Measurements from ENCODE around the gene CHD9NB.
A peak's percentile ranks its signal among the peaks of the same experiment; 100 is the strongest.

Gene CHD9NB

DNA sequence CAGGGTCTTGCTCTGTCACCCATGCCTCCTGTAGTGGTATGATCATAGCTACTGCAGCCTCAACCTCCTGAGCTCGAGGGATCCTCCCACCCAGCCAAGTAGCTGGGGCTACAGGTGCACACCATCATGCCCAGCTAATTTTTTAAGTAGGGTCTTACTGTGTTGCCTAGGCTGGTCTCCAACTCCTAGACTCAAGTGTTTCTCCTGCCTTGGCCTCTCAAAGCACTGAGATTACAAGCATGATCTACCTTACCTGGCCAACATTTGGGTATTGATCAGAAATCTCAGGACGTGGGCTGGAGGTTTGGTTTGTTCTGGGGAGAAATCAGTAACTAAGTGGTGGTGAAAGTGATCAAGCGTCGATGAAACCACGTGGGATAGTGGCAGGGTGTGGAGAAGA is 6.2 kb upstream of the CHD9NB start:
- no peaks in the 10 kb centered on the region for H3K36me3 ChIP-seq (ENCODE audit: insufficient read depth)
- TF ChIP-seq, protein P1, sequence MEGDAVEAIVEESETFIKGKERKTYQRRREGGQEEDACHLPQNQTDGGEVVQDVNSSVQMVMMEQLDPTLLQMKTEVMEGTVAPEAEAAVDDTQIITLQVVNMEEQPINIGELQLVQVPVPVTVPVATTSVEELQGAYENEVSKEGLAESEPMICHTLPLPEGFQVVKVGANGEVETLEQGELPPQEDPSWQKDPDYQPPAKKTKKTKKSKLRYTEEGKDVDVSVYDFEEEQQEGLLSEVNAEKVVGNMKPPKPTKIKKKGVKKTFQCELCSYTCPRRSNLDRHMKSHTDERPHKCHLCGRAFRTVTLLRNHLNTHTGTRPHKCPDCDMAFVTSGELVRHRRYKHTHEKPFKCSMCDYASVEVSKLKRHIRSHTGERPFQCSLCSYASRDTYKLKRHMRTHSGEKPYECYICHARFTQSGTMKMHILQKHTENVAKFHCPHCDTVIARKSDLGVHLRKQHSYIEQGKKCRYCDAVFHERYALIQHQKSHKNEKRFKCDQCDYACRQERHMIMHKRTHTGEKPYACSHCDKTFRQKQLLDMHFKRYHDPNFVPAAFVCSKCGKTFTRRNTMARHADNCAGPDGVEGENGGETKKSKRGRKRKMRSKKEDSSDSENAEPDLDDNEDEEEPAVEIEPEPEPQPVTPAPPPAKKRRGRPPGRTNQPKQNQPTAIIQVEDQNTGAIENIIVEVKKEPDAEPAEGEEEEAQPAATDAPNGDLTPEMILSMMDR (conservative IDR thresholded peaks at IDR 0.05; ENCODE audit: low read depth, low read length): no peak
- H3K79me2 ChIP-seq (ENCODE audit: insufficient read depth, low read depth): peaks cover 51% of the 10 kb centered on the region
- no peak overlapping the region for H3K4me2 ChIP-seq
- no peak overlapping the region for H2AFZ ChIP-seq (ENCODE audit: low read depth)
- H3K27ac ChIP-seq: no peak overlapping the region
- no peak overlapping the region for H3K4me3 ChIP-seq (IDR thresholded peaks at IDR 0.05; ENCODE audit: insufficient read depth, low read depth, low read length)
- H4K20me1 ChIP-seq (ENCODE audit: insufficient read depth): 0 out of 2 replicates have a peak, but pooled peaks cover 4% of the 10 kb centered on the region
- H3K27me3 ChIP-seq (ENCODE audit: insufficient read depth, low read depth): no peaks in the 10 kb centered on the region
- no peak overlapping the region for H3K9ac ChIP-seq
- H3K4me1 ChIP-seq (ENCODE audit: low read depth, poor library complexity, severe bottlenecking): peaks cover 40% of the 10 kb centered on the region

DNA sequence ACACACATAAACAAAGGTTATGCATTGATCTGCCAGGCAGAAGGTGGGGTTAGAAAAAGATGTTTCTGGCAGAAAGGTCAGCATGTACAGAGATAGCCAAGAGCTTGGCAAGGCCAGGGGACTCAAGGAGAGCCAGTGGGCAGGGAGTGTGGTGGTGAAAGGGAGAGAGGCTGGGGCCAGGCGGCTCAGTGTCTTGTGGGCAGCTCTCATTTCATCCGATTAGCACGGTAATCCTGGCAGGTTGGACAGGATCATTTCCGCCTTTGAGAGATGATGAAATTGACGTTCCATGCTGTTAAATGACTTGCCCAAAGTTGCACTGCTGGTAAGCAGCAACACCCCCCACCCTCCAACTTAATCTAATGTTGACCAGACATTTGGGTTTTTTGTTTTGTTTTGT is 5.7 kb upstream of the CHD9NB start:
- H3K27ac ChIP-seq: no peak overlapping the region
- no peak overlapping the region for H3K4me2 ChIP-seq
- no peak overlapping the region for H3K9ac ChIP-seq

DNA sequence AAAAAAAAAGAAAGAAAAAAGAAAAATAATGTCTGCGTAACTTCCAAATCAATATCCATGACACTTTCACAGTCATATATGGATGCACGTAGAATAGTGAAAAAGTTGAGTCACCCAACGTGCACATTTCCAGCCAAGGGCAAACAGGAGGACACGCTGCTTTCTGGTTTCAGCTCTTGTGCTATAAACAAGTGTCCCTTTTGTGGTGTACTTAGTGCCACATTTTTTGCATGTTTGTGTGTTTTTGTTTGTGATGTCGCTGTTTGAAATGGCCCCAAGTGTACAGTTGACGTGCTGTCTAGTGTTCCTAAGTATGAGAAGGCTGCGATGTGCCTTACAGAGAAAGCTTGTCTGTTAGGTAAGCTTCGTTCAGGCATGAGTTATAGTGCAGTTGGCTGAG is 5.0 kb upstream of the CHD9NB start:
- no peaks in the 10 kb centered on the region for H3K36me3 ChIP-seq (ENCODE audit: insufficient read depth)
- no peak overlapping the region for H3K4me3 ChIP-seq (IDR thresholded peaks at IDR 0.05; ENCODE audit: insufficient read depth, low read depth, low read length)
- peaks cover 50% of the 10 kb centered on the region for H3K79me2 ChIP-seq (ENCODE audit: insufficient read depth, low read depth)
- no peaks in the 10 kb centered on the region for H3K27me3 ChIP-seq (ENCODE audit: insufficient read depth, low read depth)
- no peak overlapping the region for H3K27ac ChIP-seq
- no peak overlapping the region for H3K4me2 ChIP-seq
- peaks cover 39% of the 10 kb centered on the region for H3K4me1 ChIP-seq (ENCODE audit: low read depth, poor library complexity, severe bottlenecking)
- H3K9ac ChIP-seq: no peak overlapping the region
- H2AFZ ChIP-seq (ENCODE audit: low read depth): no peak overlapping the region
- 0 out of 2 replicates have a peak, but pooled peaks cover 4% of the 10 kb centered on the region for H4K20me1 ChIP-seq (ENCODE audit: insufficient read depth)
- TF ChIP-seq, protein P1 (conservative IDR thresholded peaks at IDR 0.05; ENCODE audit: low read depth, low read length): no peak

More for the DNA sequence above, 5.7 kb upstream of the CHD9NB start:
- 0 out of 2 replicates have a peak, but pooled peaks cover 4% of the 10 kb centered on the region for H4K20me1 ChIP-seq (ENCODE audit: insufficient read depth)
- H3K27me3 ChIP-seq (ENCODE audit: insufficient read depth, low read depth): no peaks in the 10 kb centered on the region
- no peaks in the 10 kb centered on the region for H3K36me3 ChIP-seq (ENCODE audit: insufficient read depth)
- no peak overlapping the region for H2AFZ ChIP-seq (ENCODE audit: low read depth)
- TF ChIP-seq, protein P1 (conservative IDR thresholded peaks at IDR 0.05; ENCODE audit: low read depth, low read length): no peak
- peaks cover 39% of the 10 kb centered on the region for H3K4me1 ChIP-seq (ENCODE audit: low read depth, poor library complexity, severe bottlenecking)
- H3K79me2 ChIP-seq (ENCODE audit: insufficient read depth, low read depth): peaks cover 51% of the 10 kb centered on the region
- no peak overlapping the region for H3K4me3 ChIP-seq (IDR thresholded peaks at IDR 0.05; ENCODE audit: insufficient read depth, low read depth, low read length)

DNA sequence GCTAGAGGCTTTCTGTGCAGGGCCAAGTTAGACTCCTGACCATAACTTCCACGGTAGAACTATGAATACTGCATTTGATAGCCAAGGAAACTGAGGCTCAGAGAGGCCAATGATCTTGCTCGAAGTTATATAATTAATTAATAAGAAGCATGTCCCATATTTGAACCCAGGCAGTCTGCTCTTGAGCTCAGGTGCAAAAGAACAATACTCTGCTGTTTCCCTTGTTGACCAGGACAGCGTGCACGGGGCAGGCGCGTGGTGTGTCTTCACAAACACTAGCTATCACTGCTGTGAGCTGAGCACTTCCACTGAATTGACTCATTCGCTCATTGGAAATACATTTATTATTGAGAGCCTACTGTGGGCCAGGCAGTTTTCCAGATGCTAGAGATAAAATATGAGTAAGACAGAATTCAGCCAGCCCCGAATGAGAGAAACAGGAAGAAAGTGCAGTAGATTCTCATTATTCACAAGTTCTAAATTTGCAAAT is 3.7 kb upstream of the CHD9NB start:
- H2AFZ ChIP-seq (ENCODE audit: low read depth): no peak overlapping the region
- H3K4me3 ChIP-seq (IDR thresholded peaks at IDR 0.05; ENCODE audit: insufficient read depth, low read depth, low read length): no peak overlapping the region
- H3K36me3 ChIP-seq (ENCODE audit: insufficient read depth): no peaks in the 10 kb centered on the region
- no peaks in the 10 kb centered on the region for H3K27me3 ChIP-seq (ENCODE audit: insufficient read depth, low read depth)
- peak overlapping the region; percentile 76 for H3K4me2 ChIP-seq
- peaks cover 31% of the 10 kb centered on the region for H3K4me1 ChIP-seq (ENCODE audit: low read depth, poor library complexity, severe bottlenecking)
- H3K9ac ChIP-seq: no peak overlapping the region; the same call in 1 of the 2 replicates
- TF ChIP-seq, protein P1 (conservative IDR thresholded peaks at IDR 0.05; ENCODE audit: low read depth, low read length): no peak
- peaks cover 43% of the 10 kb centered on the region for H3K79me2 ChIP-seq (ENCODE audit: insufficient read depth, low read depth)
- H3K27ac ChIP-seq: no peak overlapping the region
- H4K20me1 ChIP-seq (ENCODE audit: insufficient read depth): no peaks in the 10 kb centered on the region

Measured in KMS-11 (cell line).